Caco-2 (cell line): ENCODE data around the gene WDR31. TPM values are rescaled to one million over a fixed set of nuclear protein-coding genes. Genes with fewer than 3 reads are reported as not detected.

Experiments
- BruUV-seq: library from RNA; stranded (reverse); fragments of 400-500 nt; replicated peaks from 2 replicates; lab custom pipeline; 2021; lab: Mats Ljungman, UMichigan
- CTCF ChIA-PET: fragments of 300-600 bp; sonication (Branson Sonifier 250); formaldehyde crosslinking; loops from one replicate; lab custom pipeline; 2022; ENCODE audit warnings: antibody characterized with exemption; lab: Charles Lee
- POLR2A ChIA-PET: fragments of 300-600 bp; sonication (Branson Sonifier 250); formaldehyde crosslinking; loops from one replicate; lab custom pipeline; 2022; ENCODE audit warnings: antibody characterized with exemption; lab: Charles Lee
- DNase-seq, 2 experiments: peaks; one replicate each; pipeline versions ENCODE4 v3.0.0 to v3.0.0-alpha.2; 2020 to 2022
- H3K27me3 ChIP-seq: replicated peaks from 2 replicates; pipeline ENCODE4 v1.6.0; 2011; ENCODE audit warnings: low read length; ENCODE audit not compliant: control insufficient read depth, insufficient read depth
- H3K36me3 ChIP-seq: 2 replicates; pipeline ENCODE4 v1.5.1; 2011; ENCODE audit warnings: low read length; ENCODE audit not compliant: control insufficient read depth, insufficient read depth
- H3K4me1 ChIP-seq: fragments of 250-450 bp; sonication (Bioruptor Pico); 2 replicates; pipeline ENCODE4 v1.5.1; 2020; ENCODE audit warnings: mild to moderate bottlenecking
- H3K4me3 ChIP-seq: 2 replicates; pipeline ENCODE4 v1.5.1; 2011; ENCODE audit warnings: low read depth, mild to moderate bottlenecking, control low read depth, low read length
- H3K9me3 ChIP-seq: fragments of 250-450 bp; sonication (Bioruptor Pico); 2 replicates; pipeline ENCODE4 v1.5.1; 2020; ENCODE audit warnings: mild to moderate bottlenecking, moderate library complexity
- H3K27ac Mint-ChIP-seq: one replicate; pipeline ENCODE4 v1.8.0; 2022; ENCODE audit warnings: mixed read lengths; ENCODE audit not compliant: unreplicated experiment
- H3K27me3 Mint-ChIP-seq: one replicate; pipeline ENCODE4 v1.8.0; 2022; ENCODE audit warnings: mixed read lengths; ENCODE audit not compliant: insufficient read depth, unreplicated experiment
- H3K36me3 Mint-ChIP-seq: one replicate; pipeline ENCODE4 v1.8.0; 2022; ENCODE audit warnings: mild to moderate bottlenecking, mixed read lengths; ENCODE audit not compliant: insufficient read depth, unreplicated experiment
- H3K4me1 Mint-ChIP-seq: one replicate; pipeline ENCODE4 v1.8.0; 2022; ENCODE audit warnings: low read depth, mixed read lengths; ENCODE audit not compliant: unreplicated experiment
- H3K4me3 Mint-ChIP-seq: one replicate; pipeline ENCODE4 v1.8.0; 2022; ENCODE audit warnings: mild to moderate bottlenecking, moderate library complexity, mixed read lengths; ENCODE audit not compliant: unreplicated experiment
- H3K9me3 Mint-ChIP-seq: one replicate; pipeline ENCODE4 v1.8.0; 2022; ENCODE audit warnings: mixed read lengths; ENCODE audit not compliant: unreplicated experiment
- CTCF ChIP-seq, 2 experiments: fragments of 200-600 bp in 1 of 2; IDR thresholded peaks; 1 replicate in 1 of 2; 2 replicates in 1 of 2; pipeline versions ENCODE4 v1.5.1 to v1.8.0; 2011 to 2022; ENCODE audit warnings: antibody characterized with exemption in 1 of 2, control low read depth in 1 of 2, inconsistent platforms in 1 of 2, low read depth in 1 of 2, low read length in 1 of 2, mild to moderate bottlenecking in 1 of 2, moderate library complexity in 1 of 2; ENCODE audit not compliant: insufficient read depth in 1 of 2, severe bottlenecking in 1 of 2, unreplicated experiment in 1 of 2
- intact Hi-C: fragments of 100-400 bp; cut with micrococcal nuclease; formaldehyde crosslinking; loops from one replicate; pipeline ENCODE4 v1.10.0; 2022; ENCODE audit not compliant: unreplicated experiment
- total RNA-seq: library from RNA; stranded (reverse); gene quantifications from 2 replicates; pipeline ENCODE4 v1.2.3, GENCODE V29; 2022

WDR31 gene
- total RNA-seq, 1 experiment from 2014 or later: 1.9 TPM

GRCh38 chr9:113348437-113348836 lies 8.4 kb upstream of the WDR31 start:
- Histone ChIP-seq H3K4me3 (no peak overlapping the region), H3K9me3 (no peaks in the 10 kb centered on the region), H3K27me3 (no peaks in the 10 kb centered on the region), H3K36me3 (no peaks in the 10 kb centered on the region), H3K4me1 (no peaks in the 10 kb centered on the region)
- H3K4me1 Mint-ChIP-seq: peaks cover 12% of the 10 kb centered on the region
- POLR2A ChIA-PET: interaction anchor here (0.6 to 2.1 kb wide), 4 partner anchors 8 to 73 kb away, joined by 5 to 10 read pairs (median 6); partner anchors contain the start of genes C9orf43, CDC26, POLE3 and PRPF4
- H3K4me3 Mint-ChIP-seq: peak overlapping the region; percentile 72
- no peaks in the 10 kb centered on the region for H3K9me3 Mint-ChIP-seq
- TF ChIP-seq CTCF (IDR thresholded peaks at IDR 0.05; ENCODE audit: insufficient read depth in 1 of 2, low read depth in 1 of 2, low read length in 1 of 2, severe bottlenecking in 1 of 2, unreplicated experiment in 1 of 2): no peak
- no TSS peak for BruUV-seq
- no peaks in the 10 kb centered on the region for H3K27me3 Mint-ChIP-seq
- intact Hi-C loops: loop anchor here (2.0 kb wide), 2 partner anchors 34 to 62 kb away; partner anchors contain the start of genes C9orf43 and POLE3
- no peak for DNase-seq
- no peak overlapping the region for H3K27ac Mint-ChIP-seq
- CTCF ChIA-PET: interaction anchor here (0.9 to 1.7 kb wide), 4 partner anchors 8 to 53 kb away, joined by 3 to 7 read pairs (median 4); partner anchors contain the start of genes ALAD and HDHD3
- no peaks in the 10 kb centered on the region for H3K36me3 Mint-ChIP-seq

- Mint-ChIP-seq H3K36me3 (no peaks in the 10 kb centered on the region), H3K4me3 (no peak overlapping the region), H3K9me3 (no peaks in the 10 kb centered on the region), H3K4me1 (peaks cover 12% of the 10 kb centered on the region), H3K27ac (no peak overlapping the region), H3K27me3 (no peaks in the 10 kb centered on the region)
- ChIA-PET POLR2A (no interaction called here), CTCF (interaction anchor here (0.7 kb wide), 1 partner anchor 10 kb away, joined by 3 read pairs; no protein-coding TSS in a partner anchor)
- H3K9me3 ChIP-seq: no peaks in the 10 kb centered on the region
- no peak for DNase-seq
- no peak overlapping the region for H3K4me3 ChIP-seq
- intact Hi-C loops: no loop called here
- BruUV-seq: no TSS peak
- H3K36me3 ChIP-seq: no peaks in the 10 kb centered on the region
- no peaks in the 10 kb centered on the region for H3K4me1 ChIP-seq
- no peak for TF ChIP-seq CTCF (IDR thresholded peaks at IDR 0.05; ENCODE audit: insufficient read depth in 1 of 2, low read depth in 1 of 2, low read length in 1 of 2, severe bottlenecking in 1 of 2, unreplicated experiment in 1 of 2)
- H3K27me3 ChIP-seq: no peaks in the 10 kb centered on the region
These were observed 5.6 kb upstream of the WDR31 start for GRCh38 chr9:113345671-113346070.

- Mint-ChIP-seq H3K27ac (no peak overlapping the region), H3K4me3 (no peak overlapping the region), H3K4me1 (peaks cover 8% of the 10 kb centered on the region), H3K27me3 (no peaks in the 10 kb centered on the region), H3K36me3 (no peaks in the 10 kb centered on the region), H3K9me3 (no peaks in the 10 kb centered on the region)
- DNase-seq: no peak
- no peaks in the 10 kb centered on the region for H3K27me3 ChIP-seq
- intact Hi-C loops: no loop called here
- H3K4me3 ChIP-seq: no peak overlapping the region
- H3K36me3 ChIP-seq: no peaks in the 10 kb centered on the region
- no TSS peak for BruUV-seq
- ChIA-PET POLR2A (no interaction called here), CTCF (interaction anchor here (0.7 kb wide), 1 partner anchor 10 kb away, joined by 3 read pairs; no protein-coding TSS in a partner anchor)
- no peak for TF ChIP-seq CTCF (IDR thresholded peaks at IDR 0.05; ENCODE audit: insufficient read depth in 1 of 2, low read depth in 1 of 2, low read length in 1 of 2, severe bottlenecking in 1 of 2, unreplicated experiment in 1 of 2)
- H3K4me1 ChIP-seq: no peaks in the 10 kb centered on the region
- no peaks in the 10 kb centered on the region for H3K9me3 ChIP-seq
These were observed 5.1 kb upstream of the WDR31 start for GRCh38 chr9:113345190-113345589.
